HK-2 (cell line): ENCODE results near the gene VPS35.
"Not testable (repeated sequence)": the region's sequence is repeated elsewhere in the genome, so short reads cannot be mapped to it uniquely, and the experiment has no call there.

Source experiments
- DNase-seq: peaks from one replicate; pipeline ENCODE4 v3.0.0-alpha.2; 2018; ENCODE audit not compliant: unreplicated experiment

VPS35 gene

DNA sequence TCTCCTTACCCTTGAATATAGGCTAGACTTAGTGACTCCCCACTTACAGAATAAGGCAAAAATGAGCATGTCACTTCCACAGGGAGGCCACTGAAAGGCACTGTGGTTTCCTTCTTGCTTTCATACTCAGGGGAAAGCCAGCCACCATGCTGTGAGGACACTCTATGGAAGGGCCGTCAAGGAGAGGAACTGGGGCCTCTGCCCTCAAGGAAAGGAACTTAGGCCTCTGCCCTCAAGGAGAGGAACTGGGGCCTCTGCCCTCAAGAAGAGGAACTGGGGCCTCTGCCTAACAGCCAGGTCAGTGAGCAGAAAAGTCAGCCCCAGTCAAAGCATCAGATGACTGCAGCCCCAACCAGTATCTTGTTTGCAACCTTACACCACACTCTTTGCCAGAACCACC is 30.1 kb downstream of the VPS35 start:
- DNase-seq, result no peak

DNA sequence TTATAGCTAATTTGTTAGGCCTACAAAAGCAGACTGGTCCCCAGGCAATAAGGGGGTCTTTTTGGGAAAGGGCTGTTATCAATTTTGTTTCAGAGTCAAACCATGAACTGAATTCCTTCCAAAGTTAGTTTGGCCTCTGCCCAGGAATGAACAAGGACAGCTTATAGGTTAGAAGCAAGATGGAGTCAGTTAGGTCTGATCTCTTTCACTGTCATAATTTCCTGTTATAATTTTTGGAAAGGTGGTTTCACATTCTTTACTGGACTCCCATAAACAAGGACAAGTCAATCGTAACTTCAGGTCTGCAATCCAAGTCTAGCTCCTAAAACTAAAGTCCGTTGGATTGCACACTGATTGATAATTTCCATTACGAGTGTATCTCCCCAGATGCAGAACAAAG is 37.7 kb downstream of the VPS35 start:
- no peak for DNase-seq

- no peak for DNase-seq
Observed at GRCh38 chr16:46650254-46650623, 38.7 kb downstream of the VPS35 start.

- DNase-seq, result no peak
Observed at GRCh38 chr16:46649588-46650253, 39.3 kb downstream of the VPS35 start.

GRCh38 chr16:46648656-46649055 is 40.3 kb downstream of the VPS35 start:
- DNase-seq, result no peak

GRCh38 chr16:46638947-46639925 is 49.7 kb downstream of the VPS35 start:
- no peak for DNase-seq

DNA sequence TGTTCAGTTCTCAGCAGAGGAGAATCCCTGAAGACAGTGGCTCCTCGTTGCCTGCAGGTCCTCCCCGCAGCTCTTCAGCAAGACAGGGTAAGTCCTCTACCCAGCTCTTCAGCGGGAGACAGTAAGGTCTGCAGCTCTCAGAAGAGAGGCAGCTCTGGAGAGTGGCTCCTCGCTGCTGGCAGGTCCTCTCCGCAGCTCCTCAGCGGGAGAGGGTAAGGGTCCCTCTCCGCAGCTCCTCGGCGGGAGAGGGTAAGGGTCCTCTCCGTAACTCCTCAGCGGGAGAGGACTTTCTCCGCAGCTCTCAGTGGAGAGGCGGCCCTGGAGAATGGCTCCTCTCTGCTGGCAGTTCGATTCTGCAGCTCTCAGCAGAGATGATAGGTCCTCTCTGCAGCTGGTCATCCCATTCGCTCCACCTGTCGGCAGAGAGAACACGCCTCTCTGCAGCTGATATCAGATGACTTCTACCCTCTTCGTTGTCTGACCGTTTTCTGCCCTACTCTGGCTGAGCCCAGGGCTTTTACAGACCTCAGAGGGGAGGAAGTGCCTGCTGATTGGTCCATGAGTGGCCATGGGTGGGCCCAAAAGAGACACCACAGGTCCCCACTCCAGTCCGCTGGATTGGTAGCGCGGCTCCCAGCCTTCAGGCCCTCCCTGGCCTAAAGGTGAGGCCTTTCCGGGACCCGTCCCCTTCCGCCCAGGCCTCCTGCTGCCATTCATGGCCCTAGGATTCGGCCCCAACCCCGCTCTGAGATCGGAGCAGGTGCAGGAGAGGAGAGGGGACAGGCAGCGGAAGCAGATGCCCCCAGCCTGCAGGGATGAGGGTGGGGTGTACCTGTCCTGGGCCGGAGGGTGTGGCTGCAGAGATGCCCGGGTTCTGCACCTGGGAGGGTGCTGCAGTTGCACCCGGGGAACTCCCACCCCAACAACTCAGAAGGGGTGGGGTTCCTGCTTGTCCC is 55.9 kb downstream of the VPS35 start:
- DNase-seq, result no peak

GRCh38 chr16:46629331-46630219 is 59.4 kb downstream of the VPS35 start:
- DNase-seq, result no peak

DNA sequence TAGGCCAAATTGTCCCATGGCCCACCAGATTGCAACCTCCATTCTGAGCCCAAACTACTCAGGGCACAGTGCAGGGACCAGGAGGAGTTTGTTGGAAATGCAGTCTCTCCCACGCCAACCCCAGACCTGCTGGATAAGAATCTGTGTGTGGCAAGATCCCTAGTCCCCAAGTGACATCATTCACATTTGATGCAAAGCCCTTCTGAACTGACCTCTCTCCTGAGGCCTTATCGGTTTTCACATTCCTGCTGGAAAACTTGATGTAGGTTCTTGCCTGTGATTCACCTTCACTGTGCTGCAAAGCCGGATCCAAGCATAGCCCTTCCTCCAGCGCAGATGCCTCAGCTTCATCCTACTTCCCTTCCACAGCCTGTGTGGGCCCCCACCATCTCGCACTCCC is 61.2 kb downstream of the VPS35 start:
- no peak for DNase-seq

- not testable (repeated sequence) for DNase-seq
Observed at GRCh38 chr16:46626681-46627080, 62.3 kb downstream of the VPS35 start.

GRCh38 chr16:46624862-46625261 is 64.1 kb downstream of the VPS35 start:
- DNase-seq, result not testable (repeated sequence)

DNA sequence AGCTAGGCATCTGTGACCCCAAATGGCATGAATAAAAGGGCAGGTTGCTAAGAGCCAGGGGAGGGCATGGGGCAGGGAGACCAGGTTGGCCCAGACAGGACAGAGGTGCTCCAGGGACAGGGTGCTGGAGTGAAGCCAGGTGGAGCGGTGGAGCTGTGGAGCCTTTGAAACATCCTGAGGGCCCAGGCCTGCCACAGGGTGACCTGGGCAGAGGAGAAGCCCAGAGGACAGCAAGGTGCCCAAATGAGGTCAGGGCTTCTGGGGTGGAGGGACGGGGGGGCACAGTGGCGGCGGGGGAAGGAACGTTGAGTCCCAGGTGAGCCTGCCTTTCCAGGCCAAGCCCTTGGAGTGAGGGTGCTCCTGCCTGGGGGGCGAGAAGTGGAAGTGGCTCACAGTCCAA is 65.3 kb downstream of the VPS35 start:
- DNase-seq, result not testable (repeated sequence)

DNA sequence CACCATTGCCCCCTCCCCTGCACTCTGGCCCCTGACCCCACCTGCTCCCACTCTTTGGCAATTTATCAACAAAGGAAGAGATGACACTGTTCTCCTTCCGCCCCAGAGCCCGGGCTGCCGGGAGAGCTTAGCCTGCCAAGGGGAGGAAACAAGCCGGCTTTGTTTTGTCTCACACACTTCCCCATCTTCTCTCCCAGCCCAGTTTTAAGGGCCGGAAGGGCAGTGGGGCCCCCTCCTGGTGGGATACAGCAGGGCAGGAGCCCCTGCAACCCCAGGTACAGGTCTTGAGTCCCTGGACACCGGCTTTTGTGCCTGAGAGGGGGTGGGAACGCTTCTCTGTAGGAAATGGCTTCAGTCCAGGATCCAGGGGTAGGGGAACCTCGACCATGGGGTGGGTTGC is 65.7 kb downstream of the VPS35 start:
- DNase-seq, result not testable (repeated sequence)

GRCh38 chr16:46621934-46622676 is 66.9 kb downstream of the VPS35 start:
- no peak for DNase-seq

DNA sequence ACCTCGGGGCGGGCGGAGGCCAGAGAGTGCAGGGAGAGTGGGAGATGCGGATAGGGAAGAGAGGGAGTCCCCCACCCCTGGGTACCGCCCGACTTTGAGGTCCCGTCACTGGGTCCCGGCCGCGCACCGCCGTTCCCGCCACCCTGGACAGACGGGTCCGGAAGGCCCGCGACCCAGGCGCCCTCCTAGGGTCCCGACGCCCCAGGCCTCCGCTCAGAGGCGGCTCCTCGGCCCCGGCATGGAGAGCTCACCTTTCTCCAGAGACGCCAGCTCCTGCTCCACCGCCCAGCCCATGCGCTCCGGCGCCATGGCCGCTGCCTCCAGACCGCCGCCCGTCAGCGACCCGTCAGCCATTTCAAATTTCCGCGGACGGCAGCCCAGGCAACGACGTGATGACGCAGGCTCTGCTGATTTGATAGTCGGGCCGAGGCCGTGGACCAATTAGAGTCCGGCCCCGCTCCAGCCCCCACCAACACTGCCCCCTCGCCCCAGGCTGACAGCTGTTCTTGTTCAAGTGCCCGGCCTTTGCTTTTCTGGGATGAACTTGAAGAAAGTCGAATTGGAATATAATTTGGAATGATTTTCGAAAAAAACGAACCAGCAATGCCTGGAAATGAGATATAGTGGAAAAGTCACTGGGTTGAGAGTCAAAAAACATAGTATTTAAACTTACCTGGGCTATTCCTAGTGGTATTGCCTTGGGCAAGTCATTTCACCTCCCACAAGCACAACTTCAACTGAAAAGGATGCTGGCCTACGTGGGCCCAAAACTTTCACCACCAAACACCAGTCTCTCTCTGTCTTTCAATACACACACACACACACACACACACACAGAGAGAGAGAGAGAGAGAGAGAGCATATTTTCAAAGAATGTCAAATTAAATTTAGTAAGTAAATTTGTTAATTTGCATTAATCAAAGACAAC is 67.7 kb downstream of the VPS35 start, which contains the start of gene SHCBP1:
SHCBP1 (minus strand) TSS at position 374 of the 928 bp plus-strand sequence; CDS start at position 354, 20 bp downstream.
- peak; percentile 86 for DNase-seq

DNA sequence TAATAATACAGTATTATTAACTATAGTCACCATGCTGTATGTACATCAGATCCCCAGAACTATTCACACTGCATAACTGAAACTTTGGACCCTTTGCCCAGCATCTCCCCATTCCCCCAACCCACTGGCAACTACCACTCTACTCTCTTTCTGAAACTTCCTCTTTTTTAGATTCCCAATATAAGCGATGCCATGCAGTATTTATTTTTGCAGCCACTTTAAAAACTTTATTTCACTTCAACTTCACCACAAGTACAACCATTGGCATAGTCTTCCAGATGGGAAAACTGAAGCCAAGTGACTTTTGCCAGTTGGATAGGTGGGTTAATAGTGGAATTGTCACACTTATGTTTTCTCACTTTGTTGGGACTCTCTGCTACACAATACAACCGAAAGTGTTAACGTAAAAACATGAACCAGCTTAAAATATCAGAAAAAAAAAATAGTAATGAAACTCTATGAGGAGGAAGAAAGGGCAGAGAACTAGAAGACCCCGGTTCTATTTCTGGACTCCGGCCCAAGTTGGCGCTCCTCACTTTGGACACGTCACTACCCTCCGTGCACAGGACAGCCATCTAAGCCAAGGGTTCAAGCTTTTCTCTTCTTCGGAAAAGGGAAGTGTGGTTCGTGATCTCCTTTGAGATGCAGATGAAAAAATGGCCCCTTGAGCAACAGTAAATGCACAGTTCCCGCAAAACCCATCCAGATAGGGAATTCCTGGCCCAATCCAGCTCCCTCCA is 68.5 kb downstream of the VPS35 start:
- DNase-seq, result no peak

- no peak for DNase-seq
Observed at GRCh38 chr16:46618516-46618915, 70.5 kb downstream of the VPS35 start.

- DNase-seq, result no peak
Observed at GRCh38 chr16:46614006-46614405, 75.0 kb downstream of the VPS35 start.
